Chondrocyte (in vitro differentiated cells): ENCODE results near the gene CTIF. TPM values are rescaled to one million over a fixed set of nuclear protein-coding genes. Genes with fewer than 3 reads are reported as not detected.

Source experiments
- DNase-seq: peaks from one replicate; pipeline ENCODE4 v3.0.0; 2021; ENCODE audit warnings: mixed read lengths, low spot score
- H3K27ac Mint-ChIP-seq: one replicate; pipeline ENCODE4 v1.8.0; 2021; ENCODE audit warnings: mild to moderate bottlenecking, moderate library complexity, mixed read lengths; ENCODE audit not compliant: unreplicated experiment
- H3K27me3 Mint-ChIP-seq: 2 replicates; pipeline ENCODE4 v1.8.0; 2021; ENCODE audit warnings: low read depth, mixed read lengths
- H3K36me3 Mint-ChIP-seq: 2 replicates; pipeline ENCODE4 v1.8.0; 2021; ENCODE audit warnings: low read depth, mixed read lengths
- H3K4me1 Mint-ChIP-seq: 2 replicates; pipeline ENCODE4 v1.8.0; 2021; ENCODE audit warnings: low read depth, mild to moderate bottlenecking, mixed read lengths
- H3K4me3 Mint-ChIP-seq: one replicate; pipeline ENCODE4 v1.8.0; 2021; ENCODE audit warnings: mild to moderate bottlenecking, moderate library complexity, mixed read lengths; ENCODE audit not compliant: unreplicated experiment
- H3K9me3 Mint-ChIP-seq: 2 replicates; pipeline ENCODE4 v1.8.0; 2021; ENCODE audit warnings: low read depth, mixed read lengths
- total RNA-seq: library from RNA; stranded (reverse); gene quantifications from 3 replicates; pipeline ENCODE4 v1.2.1, GENCODE V29; 2021
- TF ChIP-seq, protein P1 (sequence below): fragments of 200-600 bp; sonication (generic); IDR thresholded peaks from 2 replicates; pipeline ENCODE4 v1.5.0; 2021; ENCODE audit warnings: antibody characterized with exemption, mild to moderate bottlenecking, moderate library complexity

Gene CTIF
- total RNA-seq, 1 donor from 2014 or later: 184 TPM

DNA sequence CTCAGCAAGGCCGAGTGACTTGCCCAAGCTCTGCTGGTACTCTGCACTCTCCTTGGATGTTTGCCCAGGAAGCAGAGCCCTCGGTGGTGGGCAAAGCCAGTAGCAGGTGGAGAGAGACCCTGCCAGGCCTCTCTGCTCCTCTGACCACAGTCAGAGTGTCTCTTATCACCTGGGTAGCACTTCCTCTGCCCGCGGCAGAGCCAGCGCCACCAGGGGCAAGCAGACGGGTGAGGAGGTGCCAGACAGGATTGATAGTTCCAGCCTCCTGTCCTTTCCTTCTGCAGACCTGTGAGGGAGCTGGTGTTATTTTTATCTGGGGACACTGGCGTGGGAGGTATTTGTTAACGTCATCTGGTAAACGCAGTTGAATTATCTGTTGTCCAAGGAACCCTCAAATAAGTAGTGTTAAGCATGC, 259.0 kb downstream of the CTIF start:
- Mint-ChIP-seq H3K4me3 (no peak overlapping the region), H3K4me1 (peaks cover 49% of the 10 kb centered on the region), H3K9me3 (no peaks in the 10 kb centered on the region), H3K36me3 (peaks cover 26% of the 10 kb centered on the region), H3K27me3 (no peaks in the 10 kb centered on the region), H3K27ac (no peak overlapping the region)
- peak; percentile 59 for DNase-seq
- TF ChIP-seq, protein P1, sequence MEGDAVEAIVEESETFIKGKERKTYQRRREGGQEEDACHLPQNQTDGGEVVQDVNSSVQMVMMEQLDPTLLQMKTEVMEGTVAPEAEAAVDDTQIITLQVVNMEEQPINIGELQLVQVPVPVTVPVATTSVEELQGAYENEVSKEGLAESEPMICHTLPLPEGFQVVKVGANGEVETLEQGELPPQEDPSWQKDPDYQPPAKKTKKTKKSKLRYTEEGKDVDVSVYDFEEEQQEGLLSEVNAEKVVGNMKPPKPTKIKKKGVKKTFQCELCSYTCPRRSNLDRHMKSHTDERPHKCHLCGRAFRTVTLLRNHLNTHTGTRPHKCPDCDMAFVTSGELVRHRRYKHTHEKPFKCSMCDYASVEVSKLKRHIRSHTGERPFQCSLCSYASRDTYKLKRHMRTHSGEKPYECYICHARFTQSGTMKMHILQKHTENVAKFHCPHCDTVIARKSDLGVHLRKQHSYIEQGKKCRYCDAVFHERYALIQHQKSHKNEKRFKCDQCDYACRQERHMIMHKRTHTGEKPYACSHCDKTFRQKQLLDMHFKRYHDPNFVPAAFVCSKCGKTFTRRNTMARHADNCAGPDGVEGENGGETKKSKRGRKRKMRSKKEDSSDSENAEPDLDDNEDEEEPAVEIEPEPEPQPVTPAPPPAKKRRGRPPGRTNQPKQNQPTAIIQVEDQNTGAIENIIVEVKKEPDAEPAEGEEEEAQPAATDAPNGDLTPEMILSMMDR: no peak

DNA sequence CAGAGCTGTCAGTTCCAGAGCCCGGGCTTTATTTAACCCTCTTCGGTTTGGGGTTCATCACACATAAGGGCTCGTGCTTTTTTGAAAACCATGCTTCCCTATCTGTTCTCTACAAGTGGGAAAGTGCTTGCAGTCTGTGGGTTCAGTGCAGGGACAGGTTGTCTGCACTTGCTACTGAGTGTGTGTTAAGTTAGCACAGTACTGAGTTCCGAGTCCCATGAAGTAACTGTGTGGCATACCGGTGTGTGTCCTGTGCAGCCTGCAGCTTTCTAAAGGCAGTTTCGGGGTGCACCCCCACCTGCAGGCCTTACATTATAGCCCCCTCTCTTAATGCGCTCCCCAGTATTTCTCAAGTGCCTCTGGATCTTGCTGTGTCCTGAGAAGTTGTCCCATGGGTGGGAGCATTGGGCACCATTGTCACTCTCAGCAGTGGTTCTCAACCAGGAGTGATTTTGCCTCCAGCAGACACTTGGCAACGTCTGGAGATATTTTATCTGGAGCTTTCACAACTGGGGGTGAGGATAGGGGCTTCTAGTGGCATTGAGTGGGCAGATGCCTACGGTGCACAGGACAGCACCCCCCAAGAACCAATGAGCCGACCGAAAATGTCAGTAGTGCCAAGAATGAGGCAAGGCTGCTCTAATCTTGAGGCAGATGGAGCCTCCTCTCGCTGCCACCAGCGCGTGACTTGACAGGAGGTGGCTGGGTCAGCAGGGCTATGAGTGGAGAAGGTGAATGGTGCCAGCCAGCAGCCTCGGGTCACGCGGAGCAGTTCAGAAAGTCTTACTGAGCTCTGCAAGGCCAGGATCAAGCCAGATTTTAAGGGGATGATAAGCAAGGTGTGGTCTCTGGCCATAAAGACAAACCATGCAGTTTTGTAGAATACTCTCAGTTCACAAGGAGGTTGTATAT, 259.8 kb downstream of the CTIF start:
- peak overlapping the region; percentile 62 for H3K27ac Mint-ChIP-seq
- peak; percentile 74 for DNase-seq
- peaks cover 49% of the 10 kb centered on the region for H3K4me1 Mint-ChIP-seq
- H3K9me3 Mint-ChIP-seq: no peaks in the 10 kb centered on the region
- H3K27me3 Mint-ChIP-seq: no peaks in the 10 kb centered on the region
- TF ChIP-seq, protein P1: no peak
- peaks cover 32% of the 10 kb centered on the region for H3K36me3 Mint-ChIP-seq
- no peak overlapping the region for H3K4me3 Mint-ChIP-seq

DNA sequence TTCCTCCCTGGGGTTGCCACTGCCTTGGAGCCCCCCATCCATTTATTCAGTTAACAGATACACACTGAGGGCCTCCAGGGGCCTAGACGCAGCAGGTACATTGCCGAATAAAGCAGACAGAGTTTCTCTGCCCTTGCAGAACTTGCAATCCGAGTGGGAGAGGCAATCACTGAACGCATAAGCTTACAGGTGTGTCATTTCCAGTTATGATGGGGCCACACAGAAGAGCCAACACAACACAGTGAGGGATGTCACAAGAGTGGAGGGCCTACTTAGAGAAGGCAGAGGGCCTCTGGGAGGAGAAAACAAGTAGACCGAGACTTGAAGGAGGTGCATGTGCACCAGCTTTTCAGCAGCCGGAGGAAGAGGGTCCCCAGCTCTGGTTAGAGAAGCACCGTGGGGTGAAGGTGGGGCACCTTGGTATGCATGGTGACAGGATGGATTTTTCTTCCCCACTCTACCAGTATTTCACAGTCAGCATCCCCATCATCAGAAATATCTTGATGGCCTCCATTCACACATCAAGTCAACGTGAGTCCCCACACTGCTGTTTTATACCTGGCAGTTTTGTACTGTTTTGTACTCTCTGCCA, 261.0 kb downstream of the CTIF start:
- Mint-ChIP-seq H3K27ac (no peak overlapping the region), H3K27me3 (no peaks in the 10 kb centered on the region), H3K4me1 (peaks cover 50% of the 10 kb centered on the region), H3K4me3 (no peak overlapping the region), H3K36me3 (peaks cover 40% of the 10 kb centered on the region), H3K9me3 (no peaks in the 10 kb centered on the region)
- DNase-seq: peak; percentile 36
- TF ChIP-seq, protein P1: no peak

DNA sequence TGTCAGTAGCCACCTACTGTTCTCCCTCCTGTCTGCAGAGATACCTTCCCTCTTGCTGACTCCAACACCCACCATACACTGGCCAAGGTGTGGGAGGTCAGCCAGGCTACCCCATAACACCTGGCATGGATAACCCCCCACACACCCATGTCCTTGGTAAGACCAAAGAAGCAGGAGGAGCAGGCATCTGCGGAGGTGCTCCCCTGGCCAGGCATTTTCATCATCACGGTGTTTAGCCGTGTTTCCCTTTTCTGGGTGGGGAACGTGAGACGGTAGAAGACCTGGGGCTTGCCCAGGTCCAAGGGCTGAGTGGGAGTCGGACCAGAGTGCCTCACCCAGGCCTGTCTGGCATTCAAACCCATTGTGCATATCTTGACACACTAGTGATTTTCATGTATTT, 261.6 kb downstream of the CTIF start:
- peaks cover 41% of the 10 kb centered on the region for H3K36me3 Mint-ChIP-seq
- peak; percentile 59 for DNase-seq
- no peak overlapping the region for H3K4me3 Mint-ChIP-seq
- no peaks in the 10 kb centered on the region for H3K27me3 Mint-ChIP-seq
- H3K27ac Mint-ChIP-seq: peak overlapping the region; percentile 74
- TF ChIP-seq, protein P1: no peak
- peaks cover 54% of the 10 kb centered on the region for H3K4me1 Mint-ChIP-seq
- no peaks in the 10 kb centered on the region for H3K9me3 Mint-ChIP-seq

DNA sequence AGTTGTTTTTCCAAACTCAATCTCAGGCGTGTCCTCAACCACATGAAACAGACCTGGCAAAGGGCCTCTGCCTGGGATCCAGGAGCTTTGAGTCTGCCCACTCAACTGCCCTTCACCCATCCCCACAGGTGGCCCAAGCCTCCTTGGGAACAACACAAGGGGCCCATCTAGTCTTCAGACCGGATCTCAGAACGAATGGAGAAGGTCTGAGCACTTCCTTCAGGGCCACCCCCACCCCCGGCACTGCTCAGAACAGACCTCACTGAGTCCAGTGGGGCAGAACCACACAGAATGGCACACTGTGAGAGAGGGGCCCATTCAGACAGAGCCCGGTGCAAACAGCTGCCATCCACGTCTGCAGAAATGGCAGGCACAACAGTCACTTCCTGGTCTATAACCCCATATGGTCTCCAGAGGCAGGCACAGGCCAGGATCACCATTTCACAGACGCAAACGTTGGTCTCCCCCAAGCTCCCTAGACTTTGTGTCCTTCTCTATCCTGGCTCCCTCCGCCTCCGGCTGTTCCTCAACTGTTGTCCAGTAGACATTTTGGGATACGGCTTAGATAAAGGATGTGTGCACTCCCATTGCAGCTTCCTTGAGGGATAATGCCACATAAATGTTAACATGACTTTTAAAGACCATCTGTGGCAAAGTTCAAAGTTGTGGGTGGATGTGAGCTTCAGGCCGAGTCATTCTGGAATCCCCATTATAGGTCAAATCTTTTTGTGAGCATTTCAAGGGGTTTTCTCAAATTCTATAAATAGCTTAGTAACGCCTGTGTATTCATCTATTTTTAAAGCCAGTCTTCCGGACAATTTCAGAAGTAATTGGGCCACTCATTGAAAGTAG, 262.3 kb downstream of the CTIF start:
- H3K4me1 Mint-ChIP-seq: peaks cover 61% of the 10 kb centered on the region
- TF ChIP-seq, protein P1: no peak
- peaks cover 42% of the 10 kb centered on the region for H3K36me3 Mint-ChIP-seq
- DNase-seq: peak; percentile 46
- H3K27ac Mint-ChIP-seq: peak overlapping the region; percentile 74
- no peak overlapping the region for H3K4me3 Mint-ChIP-seq
- H3K27me3 Mint-ChIP-seq: no peaks in the 10 kb centered on the region
- H3K9me3 Mint-ChIP-seq: no peaks in the 10 kb centered on the region
